ENCODE measurements around the gene PACSIN3. TPM values are rescaled to one million over a fixed set of nuclear protein-coding genes. Genes with fewer than 3 reads are reported as not detected.
A peak's percentile ranks its signal among the peaks of the same experiment; 100 is the strongest.

Gene PACSIN3
- total RNA-seq, 4 donors from 2014 or later = 4.3 to 9.1 (median 7.5) TPM

DNA sequence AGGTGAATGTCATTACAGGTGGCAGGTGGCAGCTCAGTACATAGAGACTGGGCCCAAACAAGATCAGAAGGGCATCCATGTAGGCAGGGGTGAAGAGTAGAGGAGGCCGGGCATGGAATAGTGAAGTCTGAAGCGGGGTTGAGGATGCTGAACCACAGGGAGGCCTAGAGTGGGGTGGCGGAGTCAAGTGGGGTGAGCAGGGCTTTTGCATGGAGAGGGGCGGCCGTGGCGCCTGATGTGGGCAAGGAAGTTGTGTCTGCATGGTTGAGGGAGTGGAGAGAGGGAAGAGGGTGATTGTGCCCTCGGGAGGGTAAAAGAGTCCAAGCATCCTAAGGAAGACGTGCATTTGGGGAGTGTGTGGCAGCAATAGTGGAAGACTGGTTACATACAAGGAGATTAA, 42.9 kb upstream of the PACSIN3 start:
- peaks cover 0 to 9% (median 0%) of the 10 kb centered on the region in 4 donors for H3K4me1 ChIP-seq
- TF ChIP-seq POLR2A (IDR thresholded peaks at IDR 0.05) = no peak
- TF ChIP-seq, protein P1, sequence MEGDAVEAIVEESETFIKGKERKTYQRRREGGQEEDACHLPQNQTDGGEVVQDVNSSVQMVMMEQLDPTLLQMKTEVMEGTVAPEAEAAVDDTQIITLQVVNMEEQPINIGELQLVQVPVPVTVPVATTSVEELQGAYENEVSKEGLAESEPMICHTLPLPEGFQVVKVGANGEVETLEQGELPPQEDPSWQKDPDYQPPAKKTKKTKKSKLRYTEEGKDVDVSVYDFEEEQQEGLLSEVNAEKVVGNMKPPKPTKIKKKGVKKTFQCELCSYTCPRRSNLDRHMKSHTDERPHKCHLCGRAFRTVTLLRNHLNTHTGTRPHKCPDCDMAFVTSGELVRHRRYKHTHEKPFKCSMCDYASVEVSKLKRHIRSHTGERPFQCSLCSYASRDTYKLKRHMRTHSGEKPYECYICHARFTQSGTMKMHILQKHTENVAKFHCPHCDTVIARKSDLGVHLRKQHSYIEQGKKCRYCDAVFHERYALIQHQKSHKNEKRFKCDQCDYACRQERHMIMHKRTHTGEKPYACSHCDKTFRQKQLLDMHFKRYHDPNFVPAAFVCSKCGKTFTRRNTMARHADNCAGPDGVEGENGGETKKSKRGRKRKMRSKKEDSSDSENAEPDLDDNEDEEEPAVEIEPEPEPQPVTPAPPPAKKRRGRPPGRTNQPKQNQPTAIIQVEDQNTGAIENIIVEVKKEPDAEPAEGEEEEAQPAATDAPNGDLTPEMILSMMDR (IDR thresholded peaks at IDR 0.05) = no peak
- no peak for DNase-seq
- no peaks in the 10 kb centered on the region for H3K27me3 ChIP-seq
- H3K36me3 ChIP-seq = peaks cover 0 to 11% (median 0%) of the 10 kb centered on the region in 3 donors
- no peak overlapping the region for H3K4me3 ChIP-seq
- no peak overlapping the region for H3K27ac ChIP-seq
- no peaks in the 10 kb centered on the region for H3K9me3 ChIP-seq

DNA sequence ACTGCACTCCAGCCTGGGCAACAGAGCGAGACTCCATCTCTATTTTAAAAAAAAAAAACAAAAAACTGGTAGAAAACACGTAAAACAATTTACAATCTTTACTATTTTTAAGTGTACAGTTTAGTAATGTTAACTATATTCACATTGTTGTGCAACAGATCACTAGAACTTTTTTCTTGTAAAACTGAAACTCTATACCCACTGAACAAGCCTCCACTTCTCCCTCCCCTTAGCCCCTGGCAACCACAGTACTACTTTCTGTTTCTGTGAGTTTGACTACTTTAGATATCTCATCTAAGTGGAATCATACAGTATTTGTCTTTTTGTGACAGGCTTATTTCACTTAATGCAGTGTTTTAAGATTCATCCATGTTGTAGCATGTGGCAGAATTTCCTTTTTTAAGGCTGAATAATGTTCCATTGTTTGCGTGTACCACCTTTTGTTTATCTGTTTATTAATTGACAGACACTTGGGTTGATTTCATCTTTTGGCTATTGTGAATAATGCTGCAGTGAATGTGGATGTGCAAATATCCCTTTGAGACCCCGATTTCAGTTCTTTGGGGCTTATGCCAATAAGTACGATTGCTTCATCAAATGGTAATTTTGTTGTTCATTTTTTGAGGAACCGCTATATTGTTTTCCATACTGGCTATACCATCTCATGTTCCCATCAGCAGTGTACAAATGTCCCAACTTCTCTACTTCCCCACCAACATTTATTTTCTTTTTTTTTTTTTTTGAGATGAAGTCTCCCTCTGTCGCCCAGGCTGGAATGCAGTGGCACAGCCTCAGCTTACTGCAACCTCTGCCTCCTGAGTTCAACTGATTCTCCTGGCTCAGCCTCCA, 39.5 kb upstream of the PACSIN3 start:
- no peak for DNase-seq
- H3K4me3 ChIP-seq = no peak overlapping the region
- no peak overlapping the region for H3K27ac ChIP-seq
- no peaks in the 10 kb centered on the region for H3K4me1 ChIP-seq
- no peaks in the 10 kb centered on the region for H3K9me3 ChIP-seq
- no peak for TF ChIP-seq POLR2A (IDR thresholded peaks at IDR 0.05)
- TF ChIP-seq, protein P1 (IDR thresholded peaks at IDR 0.05) = no peak
- no peaks in the 10 kb centered on the region for H3K27me3 ChIP-seq
- H3K36me3 ChIP-seq = peaks cover 0 to 9% (median 0%) of the 10 kb centered on the region in 3 donors

DNA sequence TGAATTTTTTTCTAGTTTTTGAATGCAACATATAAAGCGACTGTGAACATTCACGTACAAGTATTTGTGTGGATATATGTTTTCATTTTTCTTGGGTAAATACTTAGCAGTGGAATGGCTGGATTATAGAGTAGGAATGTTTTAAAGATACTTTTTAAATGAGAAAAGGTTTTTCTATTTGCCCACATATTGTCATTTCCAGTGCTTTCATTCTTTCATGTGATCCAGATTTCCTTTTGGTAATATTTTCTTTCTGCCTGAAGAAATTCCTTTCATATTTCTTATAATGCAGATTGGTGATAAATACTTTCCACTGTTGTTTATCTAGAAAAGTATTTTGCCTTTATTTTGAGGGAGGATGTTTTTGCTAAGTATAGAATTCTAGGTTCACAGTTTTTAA, 36.5 kb upstream of the PACSIN3 start:
- no peak overlapping the region for H3K4me3 ChIP-seq
- DNase-seq = no peak
- H3K27ac ChIP-seq = no peak overlapping the region
- peaks cover 0 to 6% (median 0%) of the 10 kb centered on the region in 4 donors for H3K4me1 ChIP-seq
- H3K36me3 ChIP-seq = peaks cover 0 to 20% (median 0%) of the 10 kb centered on the region in 3 donors
- H3K9me3 ChIP-seq = no peaks in the 10 kb centered on the region
- TF ChIP-seq, protein P1 (IDR thresholded peaks at IDR 0.05) = no peak
- no peak for TF ChIP-seq POLR2A (IDR thresholded peaks at IDR 0.05)
- H3K27me3 ChIP-seq = no peaks in the 10 kb centered on the region

DNA sequence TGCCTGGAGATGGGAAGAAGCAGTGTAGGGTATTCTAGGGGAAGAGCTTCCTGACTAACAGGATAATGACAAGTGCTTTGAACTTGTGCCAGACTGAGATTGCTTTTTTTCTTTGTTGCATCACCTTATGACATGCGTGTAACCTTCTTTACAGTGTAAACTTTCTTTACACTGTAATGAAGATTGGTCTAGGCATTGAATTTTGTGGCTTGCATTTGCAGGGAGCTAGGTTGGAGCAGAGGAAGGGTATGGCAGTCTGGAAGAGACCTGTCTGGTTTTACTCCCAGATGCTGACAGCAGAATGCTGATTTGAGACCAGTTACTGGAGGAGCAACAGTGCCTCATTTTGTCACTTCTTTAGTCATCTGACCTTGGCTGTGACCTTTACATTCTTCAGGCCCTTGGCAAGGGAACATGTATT, 34.2 kb upstream of the PACSIN3 start:
- H3K36me3 ChIP-seq = peaks cover 0 to 16% (median 0%) of the 10 kb centered on the region in 3 donors
- H3K27me3 ChIP-seq = no peaks in the 10 kb centered on the region

DNA sequence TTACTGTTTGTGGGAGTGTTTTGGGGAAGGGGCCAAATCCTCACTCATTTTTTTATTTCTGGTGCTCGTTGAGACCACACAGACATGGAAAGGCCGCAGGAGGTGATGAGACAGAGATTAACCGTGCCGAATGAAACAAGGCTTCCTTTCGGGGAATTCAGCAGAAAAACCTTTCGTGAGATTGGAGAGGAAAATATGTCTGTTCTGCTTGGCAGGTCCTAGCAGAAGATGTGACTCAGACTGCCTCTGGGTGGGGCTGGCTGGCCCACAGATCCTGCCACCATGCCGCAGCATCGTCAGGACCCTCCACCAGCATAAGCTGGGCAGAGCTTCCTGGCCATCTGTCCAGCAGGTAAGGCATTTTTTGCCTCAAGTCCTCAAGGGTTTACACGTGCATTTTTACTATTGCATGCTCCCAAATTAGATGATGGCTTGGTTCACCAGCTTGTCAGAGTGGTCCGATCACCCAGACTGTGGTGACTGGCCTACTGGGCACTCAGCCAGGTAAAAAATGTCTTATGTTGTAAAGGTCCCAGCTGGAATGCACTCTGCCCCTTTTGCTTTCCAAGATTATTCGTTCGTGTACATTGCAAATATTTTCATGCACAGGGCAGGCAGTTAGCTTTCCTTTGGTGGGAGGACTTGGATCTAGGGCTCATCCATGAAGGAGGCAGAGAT, 30.0 kb upstream of the PACSIN3 start:
- no peak for TF ChIP-seq POLR2A (IDR thresholded peaks at IDR 0.05)
- TF ChIP-seq, protein P1 (IDR thresholded peaks at IDR 0.05) = no peak
- H3K36me3 ChIP-seq = peaks cover 0 to 11% (median 0%) of the 10 kb centered on the region in 3 donors
- H3K4me1 ChIP-seq = peaks cover 0 to 28% (median 7%) of the 10 kb centered on the region in 4 donors
- no peaks in the 10 kb centered on the region for H3K9me3 ChIP-seq
- peak; percentile 32 to 70 (median 57) for DNase-seq
- H3K27ac ChIP-seq = peak overlapping the region; percentile 81 to 90 (median 86)
- no peaks in the 10 kb centered on the region for H3K27me3 ChIP-seq
- peak overlapping the region; percentile 50 to 73 (median 56) for H3K4me3 ChIP-seq

More for the DNA sequence above, 34.2 kb upstream of the PACSIN3 start:
- no peak overlapping the region for H3K27ac ChIP-seq
- no peak overlapping the region for H3K4me3 ChIP-seq
- peaks cover 0 to 28% (median 7%) of the 10 kb centered on the region in 4 donors for H3K4me1 ChIP-seq
- H3K9me3 ChIP-seq = no peaks in the 10 kb centered on the region
- TF ChIP-seq POLR2A (IDR thresholded peaks at IDR 0.05) = no peak
- TF ChIP-seq, protein P1 (IDR thresholded peaks at IDR 0.05) = no peak
- DNase-seq = no peak
